Measurements from ENCODE around the gene ELAC1.
"Not testable (repeated sequence)": the region's sequence is repeated elsewhere in the genome, so short reads cannot be mapped to it uniquely, and the experiment has no call there.

ELAC1 gene

GRCh38 chr18:50973367-50974126 lies 5.7 kb downstream of the ELAC1 start:
- TF ChIP-seq TAF1 (IDR thresholded peaks at IDR 0.05; ENCODE audit: borderline replicate concordance, low read depth, low read length) = no peak
- TF ChIP-seq POLR2AphosphoS5 (IDR thresholded peaks at IDR 0.05; ENCODE audit: low read depth, low read length) = no peak
- TF ChIP-seq POLR2A (IDR thresholded peaks at IDR 0.05; ENCODE audit: low read depth, low read length) = no peak
- peak; percentile 17 for FAIRE-seq
- DNase-seq (ENCODE audit: insufficient read length) = no peak

- FAIRE-seq (no peak), DNase-seq (ENCODE audit: insufficient read length) (no peak)
- no peak for TF ChIP-seq POLR2A (IDR thresholded peaks at IDR 0.05; ENCODE audit: low read depth, low read length)
- no peak for TF ChIP-seq TAF1 (IDR thresholded peaks at IDR 0.05; ENCODE audit: borderline replicate concordance, low read depth, low read length)
- no peak for TF ChIP-seq POLR2AphosphoS5 (IDR thresholded peaks at IDR 0.05; ENCODE audit: low read depth, low read length)
Observed at GRCh38 chr18:50977037-50977760, 9.4 kb downstream of the ELAC1 start.

GRCh38 chr18:50981381-50981780 lies 13.5 kb downstream of the ELAC1 start:
- no peak for DNase-seq (ENCODE audit: insufficient read length)
- no peak for FAIRE-seq
- no peak for TF ChIP-seq POLR2AphosphoS5 (IDR thresholded peaks at IDR 0.05; ENCODE audit: low read depth, low read length)
- no peak for TF ChIP-seq TAF1 (IDR thresholded peaks at IDR 0.05; ENCODE audit: borderline replicate concordance, low read depth, low read length)
- TF ChIP-seq POLR2A (IDR thresholded peaks at IDR 0.05; ENCODE audit: low read depth, low read length) = no peak

- no peak for FAIRE-seq
- TF ChIP-seq POLR2AphosphoS5 (IDR thresholded peaks at IDR 0.05; ENCODE audit: low read depth, low read length) = no peak
- no peak for TF ChIP-seq POLR2A (IDR thresholded peaks at IDR 0.05; ENCODE audit: low read depth, low read length)
- DNase-seq (ENCODE audit: insufficient read length) = no peak
Observed at GRCh38 chr18:50982086-50982801, 14.4 kb downstream of the ELAC1 start.

GRCh38 chr18:50982802-50983179 lies 15.0 kb downstream of the ELAC1 start:
- TF ChIP-seq TAF1 (IDR thresholded peaks at IDR 0.05; ENCODE audit: borderline replicate concordance, low read depth, low read length) (no peak), POLR2A (IDR thresholded peaks at IDR 0.05; ENCODE audit: low read depth, low read length) (no peak), POLR2AphosphoS5 (IDR thresholded peaks at IDR 0.05; ENCODE audit: low read depth, low read length) (no peak)
- no peak for FAIRE-seq
- no peak for DNase-seq (ENCODE audit: insufficient read length)

GRCh38 chr18:50986360-50987087 lies 18.7 kb downstream of the ELAC1 start:
- no peak for TF ChIP-seq TAF1 (IDR thresholded peaks at IDR 0.05; ENCODE audit: borderline replicate concordance, low read depth, low read length)
- no peak for TF ChIP-seq POLR2AphosphoS5 (IDR thresholded peaks at IDR 0.05; ENCODE audit: low read depth, low read length)
- TF ChIP-seq POLR2A (IDR thresholded peaks at IDR 0.05; ENCODE audit: low read depth, low read length) = no peak
- DNase-seq (ENCODE audit: insufficient read length) (no peak), FAIRE-seq (peak; percentile 33)

GRCh38 chr18:50987261-50987660 lies 19.4 kb downstream of the ELAC1 start:
- TF ChIP-seq TAF1 (IDR thresholded peaks at IDR 0.05; ENCODE audit: borderline replicate concordance, low read depth, low read length) (no peak), POLR2AphosphoS5 (IDR thresholded peaks at IDR 0.05; ENCODE audit: low read depth, low read length) (no peak), POLR2A (IDR thresholded peaks at IDR 0.05; ENCODE audit: low read depth, low read length) (no peak)
- FAIRE-seq = no peak
- no peak for DNase-seq (ENCODE audit: insufficient read length)

GRCh38 chr18:50989711-50990110 lies 21.9 kb downstream of the ELAC1 start:
- no peak for DNase-seq (ENCODE audit: insufficient read length)
- TF ChIP-seq TAF1 (IDR thresholded peaks at IDR 0.05; ENCODE audit: borderline replicate concordance, low read depth, low read length) (no peak), POLR2A (IDR thresholded peaks at IDR 0.05; ENCODE audit: low read depth, low read length) (no peak), POLR2AphosphoS5 (IDR thresholded peaks at IDR 0.05; ENCODE audit: low read depth, low read length) (no peak)
- no peak for FAIRE-seq

- no peak for FAIRE-seq
- DNase-seq (ENCODE audit: insufficient read length) = no peak
- TF ChIP-seq TAF1 (IDR thresholded peaks at IDR 0.05; ENCODE audit: borderline replicate concordance, low read depth, low read length) (no peak), POLR2AphosphoS5 (IDR thresholded peaks at IDR 0.05; ENCODE audit: low read depth, low read length) (no peak), POLR2A (IDR thresholded peaks at IDR 0.05; ENCODE audit: low read depth, low read length) (no peak)
Observed at GRCh38 chr18:50992351-50992762, 24.5 kb downstream of the ELAC1 start.

GRCh38 chr18:50994031-50994430 lies 26.2 kb downstream of the ELAC1 start:
- TF ChIP-seq POLR2AphosphoS5 (IDR thresholded peaks at IDR 0.05; ENCODE audit: low read depth, low read length) (no peak), TAF1 (IDR thresholded peaks at IDR 0.05; ENCODE audit: borderline replicate concordance, low read depth, low read length) (no peak), POLR2A (IDR thresholded peaks at IDR 0.05; ENCODE audit: low read depth, low read length) (no peak)
- DNase-seq (ENCODE audit: insufficient read length) = no peak
- FAIRE-seq = peak; percentile 5

- not testable (repeated sequence) for DNase-seq (ENCODE audit: insufficient read length); FAIRE-seq
Observed at GRCh38 chr18:51003174-51003573, 35.3 kb downstream of the ELAC1 start.

Data from GM12892 (cell line).